ENCODE results near the gene COX14.

DNA sequence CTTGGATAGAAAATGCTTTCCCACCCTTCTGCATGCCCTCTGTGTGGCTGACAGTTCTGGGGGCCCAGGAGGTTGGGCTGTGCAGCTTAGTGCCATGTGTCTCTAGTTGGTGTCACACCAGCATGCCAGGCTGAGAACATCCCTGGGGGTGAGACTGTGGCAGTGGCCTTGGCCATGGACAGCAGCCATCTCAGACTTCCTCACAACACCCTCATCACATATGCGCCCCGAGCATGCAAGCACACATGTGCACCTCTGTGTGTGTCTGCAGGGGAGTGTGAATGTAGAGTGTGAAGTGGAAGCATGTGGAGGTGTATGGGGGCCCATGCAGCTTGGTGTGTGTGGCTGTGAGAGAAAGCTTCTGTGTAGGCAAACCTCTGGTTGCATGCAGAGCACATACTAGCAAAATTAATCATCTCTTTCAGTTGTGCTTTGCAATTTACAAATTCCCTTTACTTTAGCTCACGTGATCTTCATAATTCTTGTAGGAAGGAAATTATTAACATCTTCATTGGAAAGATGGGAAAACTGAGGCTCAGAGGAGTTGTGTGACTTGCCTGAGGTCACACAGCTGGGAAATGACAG lies 46.2 kb upstream of the COX14 start:
- TF ChIP-seq, protein P1, sequence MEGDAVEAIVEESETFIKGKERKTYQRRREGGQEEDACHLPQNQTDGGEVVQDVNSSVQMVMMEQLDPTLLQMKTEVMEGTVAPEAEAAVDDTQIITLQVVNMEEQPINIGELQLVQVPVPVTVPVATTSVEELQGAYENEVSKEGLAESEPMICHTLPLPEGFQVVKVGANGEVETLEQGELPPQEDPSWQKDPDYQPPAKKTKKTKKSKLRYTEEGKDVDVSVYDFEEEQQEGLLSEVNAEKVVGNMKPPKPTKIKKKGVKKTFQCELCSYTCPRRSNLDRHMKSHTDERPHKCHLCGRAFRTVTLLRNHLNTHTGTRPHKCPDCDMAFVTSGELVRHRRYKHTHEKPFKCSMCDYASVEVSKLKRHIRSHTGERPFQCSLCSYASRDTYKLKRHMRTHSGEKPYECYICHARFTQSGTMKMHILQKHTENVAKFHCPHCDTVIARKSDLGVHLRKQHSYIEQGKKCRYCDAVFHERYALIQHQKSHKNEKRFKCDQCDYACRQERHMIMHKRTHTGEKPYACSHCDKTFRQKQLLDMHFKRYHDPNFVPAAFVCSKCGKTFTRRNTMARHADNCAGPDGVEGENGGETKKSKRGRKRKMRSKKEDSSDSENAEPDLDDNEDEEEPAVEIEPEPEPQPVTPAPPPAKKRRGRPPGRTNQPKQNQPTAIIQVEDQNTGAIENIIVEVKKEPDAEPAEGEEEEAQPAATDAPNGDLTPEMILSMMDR (conservative IDR thresholded peaks at IDR 0.05; ENCODE audit: low read depth, low read length) = no peak
- TF ChIP-seq EZH2phosphoT487 (IDR thresholded peaks at IDR 0.05; ENCODE audit: borderline replicate concordance, low read length) = no peak
- TF ChIP-seq EZH2 (IDR thresholded peaks at IDR 0.05; ENCODE audit: low read length, unreplicated experiment) = no peak
